Umbilical cord (tissue), 2 donors: ENCODE measurements around the gene PCDHGC3. TPM values are rescaled to one million over a fixed set of nuclear protein-coding genes. Genes with fewer than 3 reads are reported as not detected.

Source experiments
- DNase-seq: peaks from one replicate; pipeline ENCODE4 v3.0.0-alpha.2; 2015; ENCODE audit warnings: low spot score
- total RNA-seq: library from RNA; depleted of rRNA; stranded (reverse); fragments of >200 nt; gene quantifications from one replicate; pipeline ENCODE4 v1.2.3, GENCODE V29; 2014; ENCODE audit warnings: low replicate concordance; ENCODE audit not compliant: insufficient read depth

PCDHGC3 gene
- total RNA-seq, 1 donor from 2014 or later: 42.9 TPM

- DNase-seq: peak; percentile 39
These were observed 9.0 kb downstream of the PCDHGC3 start, which contains the start of gene PCDHGC4 for GRCh38 chr5:141484641-141485311. Gene PCDHGC4, plus strand, starts transcription at chr5:141485030. Its CDS starts 144 bp downstream, at chr5:141485174.

GRCh38 chr5:141485321-141486055 is 9.7 kb downstream of the PCDHGC3 start:
- DNase-seq: no peak

- no peak for DNase-seq
These were observed 10.3 kb downstream of the PCDHGC3 start for GRCh38 chr5:141486091-141486490.

GRCh38 chr5:141487131-141487530 is 11.4 kb downstream of the PCDHGC3 start:
- DNase-seq: no peak

- no peak for DNase-seq
These were observed 13.1 kb downstream of the PCDHGC3 start, which contains the start of gene PCDHGC5 for GRCh38 chr5:141488591-141489561. Gene PCDHGC5, plus strand, starts transcription at chr5:141489081. Its CDS starts 160 bp downstream, at chr5:141489241.

- DNase-seq: no peak
These were observed 14.1 kb downstream of the PCDHGC3 start for GRCh38 chr5:141489841-141490240.

GRCh38 chr5:141490271-141490670 is 14.5 kb downstream of the PCDHGC3 start:
- DNase-seq: no peak

- no peak for DNase-seq
These were observed 15.0 kb downstream of the PCDHGC3 start for GRCh38 chr5:141490771-141491170.

- no peak for DNase-seq
These were observed 15.8 kb downstream of the PCDHGC3 start for GRCh38 chr5:141491323-141492167.

- DNase-seq: no peak
These were observed 16.6 kb downstream of the PCDHGC3 start for GRCh38 chr5:141492168-141492885.

- DNase-seq: no peak
These were observed 18.0 kb downstream of the PCDHGC3 start for GRCh38 chr5:141493500-141494422.

- no peak for DNase-seq
These were observed 19.1 kb downstream of the PCDHGC3 start for GRCh38 chr5:141494761-141495452.

- DNase-seq: no peak
These were observed 19.7 kb downstream of the PCDHGC3 start for GRCh38 chr5:141495453-141495811.

GRCh38 chr5:141496038-141496437 is 20.3 kb downstream of the PCDHGC3 start:
- peak; percentile 54 for DNase-seq

GRCh38 chr5:141501761-141502160 is 26.0 kb downstream of the PCDHGC3 start:
- DNase-seq: no peak

- no peak for DNase-seq
These were observed 27.9 kb downstream of the PCDHGC3 start for GRCh38 chr5:141503681-141504080.

- DNase-seq: no peak
These were observed 28.4 kb downstream of the PCDHGC3 start for GRCh38 chr5:141504216-141504615.

- DNase-seq: no peak
These were observed 30.8 kb downstream of the PCDHGC3 start for GRCh38 chr5:141506381-141507155.
